GM12878 (cell line): ENCODE results near the gene TIA1. TPM values are rescaled to one million over a fixed set of nuclear protein-coding genes. Genes with fewer than 3 reads are reported as not detected.

ENCODE experiments used
- ATAC-seq: fragments of 200-7000 bp; cut with Tn5 transposase; 3 replicates; pipeline ENCODE4 v1.9.1; 2020; ENCODE audit warnings: mild to moderate bottlenecking, moderate library complexity
- BruUV-seq: library from RNA; stranded (reverse); fragments of 400-500 nt; replicated peaks from 2 replicates; lab custom pipeline; 2021; lab: Mats Ljungman, UMichigan
- CTCF ChIA-PET: fragments of 300-600 bp; sonication (Branson Sonifier 250); formaldehyde crosslinking; extraction: SDS; loops from one replicate; lab custom pipeline; 2021; ENCODE audit warnings: inconsistent platforms; lab: Yijun Ruan, JAX
- POLR2A ChIA-PET: fragments of 350-600 bp; formaldehyde crosslinking; extraction: SDS; loops from one replicate; lab custom pipeline; 2021; ENCODE audit warnings: inconsistent platforms; lab: Charles Lee
- RAD21 ChIA-PET: fragments of 300-600 bp; sonication (Branson Sonifier 250); formaldehyde crosslinking; loops from one replicate; lab custom pipeline; 2023; ENCODE audit warnings: antibody characterized with exemption; ENCODE audit not compliant: unreplicated experiment; lab: Charles Lee
- SMC1A ChIA-PET: fragments of 300-600 bp; sonication (Branson Sonifier 250); formaldehyde crosslinking; loops from one replicate; lab custom pipeline; 2023; ENCODE audit not compliant: unreplicated experiment, uncharacterized antibody; lab: Charles Lee
- DNase-seq: peaks from one replicate; pipeline ENCODE4 v3.0.0-alpha.2; 2011; ENCODE audit warnings: low read depth, low spot score
- FAIRE-seq: peaks from 3 replicates; lab custom pipeline; 2011; peaks lifted over from hg19 to GRCh38; lab: Jason Lieb, UNC
- H2AFZ ChIP-seq: 2 replicates; pipeline ENCODE4 v1.6.0; 2011; ENCODE audit warnings: low read depth, low read length, control low read depth; ENCODE audit not compliant: control insufficient read depth
- H3K27ac ChIP-seq: 2 replicates; pipeline ENCODE4 v1.5.1; 2011; ENCODE audit warnings: control low read depth; ENCODE audit not compliant: control insufficient read depth, insufficient read depth
- H3K27me3 ChIP-seq, 2 experiments: replicated peaks in 1 of 2; 2 replicates each; pipeline versions ENCODE4 v1.6.0 to v1.6.1; 2011; ENCODE audit warnings: low read length in 1 of 2; ENCODE audit not compliant: control insufficient read depth in 2 of 2, insufficient read depth in 2 of 2
- H3K36me3 ChIP-seq, 2 experiments: 2 replicates each; pipeline ENCODE4 v1.5.1; 2011; ENCODE audit warnings: low read length in 1 of 2; ENCODE audit not compliant: control insufficient read depth in 2 of 2, insufficient read depth in 2 of 2
- H3K4me1 ChIP-seq: 2 replicates; pipeline ENCODE4 v1.6.1; 2011; ENCODE audit warnings: mild to moderate bottlenecking, low read length, moderate library complexity, mixed read lengths; ENCODE audit not compliant: control insufficient read depth, insufficient read depth
- H3K4me2 ChIP-seq: 2 replicates; pipeline ENCODE4 v1.6.0; 2011; ENCODE audit warnings: control low read depth; ENCODE audit not compliant: control insufficient read depth, insufficient read depth
- H3K4me3 ChIP-seq: fragments of 200-600 bp; sonication (generic); 2 replicates; pipeline ENCODE4 v1.5.1; 2016
- H3K79me2 ChIP-seq: 2 replicates; pipeline ENCODE4 v1.6.0; 2011; ENCODE audit warnings: low read length; ENCODE audit not compliant: control insufficient read depth, insufficient read depth
- H3K9ac ChIP-seq: 2 replicates; pipeline ENCODE4 v1.8.0; 2011; ENCODE audit warnings: low read length, control low read depth, mixed read lengths; ENCODE audit not compliant: control insufficient read depth, insufficient read depth
- H3K9me3 ChIP-seq: replicated peaks from 3 replicates; pipeline ENCODE4 v1.5.1; 2011; ENCODE audit warnings: mild to moderate bottlenecking, low read length; ENCODE audit not compliant: control insufficient read depth, insufficient read depth
- H4K20me1 ChIP-seq: 2 replicates; pipeline ENCODE4 v1.6.0; 2011; ENCODE audit not compliant: control insufficient read depth, insufficient read depth
- EP300 ChIP-seq, 2 experiments: fragments of 150-350 bp in 1 of 2; IDR thresholded peaks; 2 replicates each; pipeline ENCODE4 v1.6.1; 2011 to 2012; ENCODE audit warnings: low read depth in 2 of 2, low read length in 2 of 2, borderline replicate concordance in 1 of 2, improper control_type of control experiment in 1 of 2, inconsistent platforms in 1 of 2; ENCODE audit not compliant: control insufficient read depth in 1 of 2
- WGBS: methylation state at CpG from one replicate; pipeline ENCODE4 v1.1.6; 2016; ENCODE audit warnings: low lambda C conversion rate; ENCODE audit not compliant: insufficient replicate concordance, insufficient coverage; ENCODE audit errors: missing lambda C conversion rate; 5-methylcytosine and 5-hydroxymethylcytosine counted together
- in situ Hi-C: fragments of 300-500 bp; cut with MboI; formaldehyde crosslinking; loops from 9 replicates; pipeline ENCODE4 v1.14.3; 2018; ENCODE audit warnings: mixed read lengths
- intact Hi-C: fragments of 100-400 bp; cut with micrococcal nuclease; formaldehyde crosslinking; loops from one replicate; pipeline ENCODE4 v1.14.2; 2022; ENCODE audit not compliant: unreplicated experiment
- polyA plus RNA-seq, 11 experiments: library from polyadenylated mRNA; depleted of rRNA in 4 of 11; unstranded in 6 of 11; stranded (reverse) in 5 of 11; fragments of >200 nt; fragmentation: Nextera tagmentation in 4 of 11; fragmentation: Illumina TruSeq in 1 of 11; extraction: Ambion mirVana in 4 of 11; extraction: Trizol in 1 of 11; gene quantifications; 1 replicate in 1 of 11; 2 replicates in 10 of 11; pipeline versions ENCODE4 v1.2.1 to v1.2.3, GENCODE V29; 2011 to 2016; ENCODE audit warnings: inconsistent platforms in 2 of 11, missing spikeins in 2 of 11, low read depth in 1 of 11
- total RNA-seq, 4 experiments: library from RNA; depleted of rRNA in 3 of 4; stranded (reverse); fragments of >200 nt in 3 of 4; fragmentation: Illumina TruSeq in 1 of 4; extraction: Trizol in 1 of 4; gene quantifications; 2 replicates each; pipeline versions ENCODE4 v1.2.1 to v1.2.3, GENCODE V29; 2013 to 2021
- TF ChIP-seq, protein P1 (sequence below): IDR thresholded peaks from 2 replicates; pipeline ENCODE4 v1.6.1; 2012; ENCODE audit warnings: low read depth, low read length, improper control_type of control experiment
- TF ChIP-seq, protein P2 (sequence below): fragments of 450-650 bp; IDR thresholded peaks from 2 replicates; pipeline ENCODE4 v1.6.1; 2016; ENCODE audit warnings: mild to moderate bottlenecking
- TF ChIP-seq, protein P3 (sequence below): IDR thresholded peaks from 2 replicates; pipeline ENCODE4 v1.6.1; 2011; ENCODE audit warnings: low read depth, low read length, improper control_type of control experiment, borderline replicate concordance
- TF ChIP-seq, protein P4 (sequence below): fragments of 450-650 bp; IDR thresholded peaks from 2 replicates; pipeline ENCODE4 v1.6.1; 2017; ENCODE audit warnings: antibody characterized with exemption, mild to moderate bottlenecking, moderate library complexity

TIA1 gene
- total and polyA plus RNA-seq, 10 of the 15 experiments (the other 5 are each of a cell fraction or from before 2014, with no cell fraction given), result 21.5 to 155 (median 67.0) TPM

DNA sequence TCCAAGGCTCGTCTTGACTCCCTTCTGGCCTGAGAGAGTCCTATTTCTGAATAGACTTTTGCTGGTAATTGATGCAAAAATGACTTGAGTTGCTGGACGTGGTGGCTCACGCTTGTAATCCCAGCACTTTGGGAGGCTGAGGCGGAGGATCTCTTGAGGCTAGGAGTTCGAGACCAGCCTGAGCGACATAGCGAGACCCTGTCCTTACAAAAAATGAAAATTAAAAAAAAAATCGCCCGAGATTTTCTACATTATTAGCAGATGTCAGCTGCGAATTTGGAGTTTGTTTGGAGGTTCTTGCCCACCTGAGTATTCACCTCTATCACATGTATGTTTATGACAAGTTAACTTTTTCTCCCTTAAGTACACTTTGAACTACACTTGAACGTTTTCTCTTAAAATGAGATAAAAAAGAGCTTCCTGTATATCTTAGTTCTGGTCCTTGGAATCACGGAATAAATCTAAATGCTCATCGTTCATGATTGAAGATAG, 57.1 kb downstream of the TIA1 start:
- ChIA-PET RAD21 (interaction anchor here (0.6 to 4.4 kb wide), 26 partner anchors 10 to 466 kb away, joined by 3 to 27 read pairs (median 4); partner anchors contain the start of genes MXD1, PCYOX1, SNRNP27 and SNRPG), CTCF (interaction anchor here (0.7 to 4.5 kb wide), 10 partner anchors 10 to 297 kb away, joined by 3 to 25 read pairs (median 6); partner anchors contain the start of genes MXD1 and SNRPG), POLR2A (interaction anchor here (0.5 to 3.2 kb wide), 30 partner anchors 9 to 874 kb away, joined by 3 to 26 read pairs (median 4); partner anchors contain the start of genes MXD1, PCYOX1, SNRPG and TIA1), SMC1A (interaction anchor here (0.6 to 3.8 kb wide), 23 partner anchors 8 to 391 kb away, joined by 3 to 25 read pairs (median 4); partner anchors contain the start of genes MXD1, PCYOX1 and SNRPG)
- H3K27me3 ChIP-seq, result no peaks in the 10 kb centered on the region
- TF ChIP-seq, protein P1, sequence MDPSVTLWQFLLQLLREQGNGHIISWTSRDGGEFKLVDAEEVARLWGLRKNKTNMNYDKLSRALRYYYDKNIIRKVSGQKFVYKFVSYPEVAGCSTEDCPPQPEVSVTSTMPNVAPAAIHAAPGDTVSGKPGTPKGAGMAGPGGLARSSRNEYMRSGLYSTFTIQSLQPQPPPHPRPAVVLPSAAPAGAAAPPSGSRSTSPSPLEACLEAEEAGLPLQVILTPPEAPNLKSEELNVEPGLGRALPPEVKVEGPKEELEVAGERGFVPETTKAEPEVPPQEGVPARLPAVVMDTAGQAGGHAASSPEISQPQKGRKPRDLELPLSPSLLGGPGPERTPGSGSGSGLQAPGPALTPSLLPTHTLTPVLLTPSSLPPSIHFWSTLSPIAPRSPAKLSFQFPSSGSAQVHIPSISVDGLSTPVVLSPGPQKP, result no peak
- TF ChIP-seq, protein P2, sequence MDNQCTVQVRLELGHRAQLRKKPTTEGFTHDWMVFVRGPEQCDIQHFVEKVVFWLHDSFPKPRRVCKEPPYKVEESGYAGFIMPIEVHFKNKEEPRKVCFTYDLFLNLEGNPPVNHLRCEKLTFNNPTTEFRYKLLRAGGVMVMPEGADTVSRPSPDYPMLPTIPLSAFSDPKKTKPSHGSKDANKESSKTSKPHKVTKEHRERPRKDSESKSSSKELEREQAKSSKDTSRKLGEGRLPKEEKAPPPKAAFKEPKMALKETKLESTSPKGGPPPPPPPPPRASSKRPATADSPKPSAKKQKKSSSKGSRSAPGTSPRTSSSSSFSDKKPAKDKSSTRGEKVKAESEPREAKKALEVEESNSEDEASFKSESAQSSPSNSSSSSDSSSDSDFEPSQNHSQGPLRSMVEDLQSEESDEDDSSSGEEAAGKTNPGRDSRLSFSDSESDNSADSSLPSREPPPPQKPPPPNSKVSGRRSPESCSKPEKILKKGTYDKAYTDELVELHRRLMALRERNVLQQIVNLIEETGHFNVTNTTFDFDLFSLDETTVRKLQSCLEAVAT, result 0 out of 2 replicates have a peak, but pooled peaks have one; percentile 53
- TF ChIP-seq, protein P3, sequence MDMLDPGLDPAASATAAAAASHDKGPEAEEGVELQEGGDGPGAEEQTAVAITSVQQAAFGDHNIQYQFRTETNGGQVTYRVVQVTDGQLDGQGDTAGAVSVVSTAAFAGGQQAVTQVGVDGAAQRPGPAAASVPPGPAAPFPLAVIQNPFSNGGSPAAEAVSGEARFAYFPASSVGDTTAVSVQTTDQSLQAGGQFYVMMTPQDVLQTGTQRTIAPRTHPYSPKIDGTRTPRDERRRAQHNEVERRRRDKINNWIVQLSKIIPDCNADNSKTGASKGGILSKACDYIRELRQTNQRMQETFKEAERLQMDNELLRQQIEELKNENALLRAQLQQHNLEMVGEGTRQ, result no peak
- TF ChIP-seq EP300 (IDR thresholded peaks at IDR 0.05; ENCODE audit: borderline replicate concordance in 1 of 2, control insufficient read depth in 1 of 2, low read depth in 2 of 2, low read length in 2 of 2), result no peak
- TF ChIP-seq, protein P4, sequence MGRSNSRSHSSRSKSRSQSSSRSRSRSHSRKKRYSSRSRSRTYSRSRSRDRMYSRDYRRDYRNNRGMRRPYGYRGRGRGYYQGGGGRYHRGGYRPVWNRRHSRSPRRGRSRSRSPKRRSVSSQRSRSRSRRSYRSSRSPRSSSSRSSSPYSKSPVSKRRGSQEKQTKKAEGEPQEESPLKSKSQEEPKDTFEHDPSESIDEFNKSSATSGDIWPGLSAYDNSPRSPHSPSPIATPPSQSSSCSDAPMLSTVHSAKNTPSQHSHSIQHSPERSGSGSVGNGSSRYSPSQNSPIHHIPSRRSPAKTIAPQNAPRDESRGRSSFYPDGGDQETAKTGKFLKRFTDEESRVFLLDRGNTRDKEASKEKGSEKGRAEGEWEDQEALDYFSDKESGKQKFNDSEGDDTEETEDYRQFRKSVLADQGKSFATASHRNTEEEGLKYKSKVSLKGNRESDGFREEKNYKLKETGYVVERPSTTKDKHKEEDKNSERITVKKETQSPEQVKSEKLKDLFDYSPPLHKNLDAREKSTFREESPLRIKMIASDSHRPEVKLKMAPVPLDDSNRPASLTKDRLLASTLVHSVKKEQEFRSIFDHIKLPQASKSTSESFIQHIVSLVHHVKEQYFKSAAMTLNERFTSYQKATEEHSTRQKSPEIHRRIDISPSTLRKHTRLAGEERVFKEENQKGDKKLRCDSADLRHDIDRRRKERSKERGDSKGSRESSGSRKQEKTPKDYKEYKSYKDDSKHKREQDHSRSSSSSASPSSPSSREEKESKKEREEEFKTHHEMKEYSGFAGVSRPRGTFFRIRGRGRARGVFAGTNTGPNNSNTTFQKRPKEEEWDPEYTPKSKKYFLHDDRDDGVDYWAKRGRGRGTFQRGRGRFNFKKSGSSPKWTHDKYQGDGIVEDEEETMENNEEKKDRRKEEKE, result no peak
- H3K9me3 ChIP-seq, result no peaks in the 10 kb centered on the region
- H2AFZ ChIP-seq, result peak overlapping the region; percentile 53
- H4K20me1 ChIP-seq, result no peaks in the 10 kb centered on the region
- H3K79me2 ChIP-seq, result peaks cover 5% of the 10 kb centered on the region
- peak overlapping the region; percentile 88 for H3K27ac ChIP-seq
- TSS peak; percentile 98 for BruUV-seq
- H3K4me1 ChIP-seq, result no peaks in the 10 kb centered on the region; the same call in 1 of the 2 replicates
- intact Hi-C loops (loop anchor here (2.0 kb wide), 3 partner anchors 58 to 276 kb away; partner anchors contain the start of genes MXD1, PCBP1 and TIA1), in situ Hi-C loops (no loop called here)
- FAIRE-seq (no peak), DNase-seq (no peak), ATAC-seq (no peak)
- no peaks in the 10 kb centered on the region for H3K36me3 ChIP-seq
- peak overlapping the region; percentile 85; the same call in 1 of the 2 replicates for H3K9ac ChIP-seq
- 73% methylated on average over 13 of the region's 13 CpGs for WGBS
- H3K4me2 ChIP-seq, result peak overlapping the region; percentile 56; the same call in 1 of the 2 replicates
- peak overlapping the region; percentile 54; the same call in 1 of the 2 replicates for H3K4me3 ChIP-seq
